MM.1S (cell line): ENCODE data around the gene SYT15B.
"Not testable (repeated sequence)": the region's sequence is repeated elsewhere in the genome, so short reads cannot be mapped to it uniquely, and the experiment has no call there.

Experiments
- DNase-seq: peaks from one replicate; pipeline ENCODE4 v3.0.0-alpha.2; 2015
- H2AFZ ChIP-seq: fragments of 300-600 bp; sonication (generic); 2 replicates; pipeline ENCODE4 v1.6.0; 2016; ENCODE audit warnings: antibody characterized with exemption, low read length
- H3F3A ChIP-seq: fragments of 300-600 bp; sonication (generic); 2 replicates; pipeline ENCODE4 v1.6.1; 2016; ENCODE audit warnings: mild to moderate bottlenecking, antibody characterized with exemption, low read length, moderate library complexity, mixed read lengths; ENCODE audit not compliant: insufficient read depth
- H3K27ac ChIP-seq: fragments of 300-600 bp; sonication (generic); 2 replicates; pipeline ENCODE4 v1.5.1; 2016; ENCODE audit warnings: mild to moderate bottlenecking, low read length
- H3K27me3 ChIP-seq: fragments of 300-600 bp; sonication (generic); replicated peaks from 2 replicates; pipeline ENCODE4 v1.6.0; 2016; ENCODE audit warnings: low read length; ENCODE audit not compliant: insufficient read depth
- H3K36me3 ChIP-seq: fragments of 300-600 bp; sonication (generic); replicated peaks from 2 replicates; pipeline ENCODE4 v1.6.1; 2016; ENCODE audit warnings: mild to moderate bottlenecking, low read length, mixed read lengths; ENCODE audit not compliant: insufficient read depth
- H3K4me1 ChIP-seq: fragments of 300-600 bp; sonication (generic); 2 replicates; pipeline ENCODE4 v1.6.1; 2016; ENCODE audit warnings: low read length, mixed read lengths
- H3K4me2 ChIP-seq: fragments of 300-600 bp; sonication (generic); 2 replicates; pipeline ENCODE4 v1.6.0; 2016; ENCODE audit warnings: low read depth, low read length
- H3K4me3 ChIP-seq: fragments of 300-600 bp; sonication (generic); 2 replicates; pipeline ENCODE4 v1.5.1; 2016; ENCODE audit warnings: low read length, mixed read lengths
- H3K79me2 ChIP-seq: fragments of 300-600 bp; sonication (generic); 2 replicates; pipeline ENCODE4 v1.6.1; 2016; ENCODE audit warnings: mixed run types, low read length, mixed read lengths
- H3K9ac ChIP-seq: fragments of 300-600 bp; sonication (generic); 2 replicates; pipeline ENCODE4 v1.6.1; 2016; ENCODE audit warnings: low read length, mixed read lengths
- H3K9me2 ChIP-seq: fragments of 300-600 bp; sonication (generic); replicated peaks from 2 replicates; pipeline ENCODE4 v1.6.1; 2016; ENCODE audit warnings: mild to moderate bottlenecking, low read length, mixed read lengths; ENCODE audit not compliant: insufficient read depth
- H3K9me3 ChIP-seq: fragments of 300-600 bp; sonication (generic); replicated peaks from 2 replicates; pipeline ENCODE4 v1.6.1; 2016; ENCODE audit warnings: mild to moderate bottlenecking, low read length, mixed read lengths; ENCODE audit not compliant: insufficient read depth
- H4K20me1 ChIP-seq: fragments of 300-600 bp; sonication (generic); 2 replicates; pipeline ENCODE4 v1.6.1; 2016; ENCODE audit warnings: mild to moderate bottlenecking, low read length, moderate library complexity, mixed read lengths; ENCODE audit not compliant: insufficient read depth

The SYT15B gene

DNA sequence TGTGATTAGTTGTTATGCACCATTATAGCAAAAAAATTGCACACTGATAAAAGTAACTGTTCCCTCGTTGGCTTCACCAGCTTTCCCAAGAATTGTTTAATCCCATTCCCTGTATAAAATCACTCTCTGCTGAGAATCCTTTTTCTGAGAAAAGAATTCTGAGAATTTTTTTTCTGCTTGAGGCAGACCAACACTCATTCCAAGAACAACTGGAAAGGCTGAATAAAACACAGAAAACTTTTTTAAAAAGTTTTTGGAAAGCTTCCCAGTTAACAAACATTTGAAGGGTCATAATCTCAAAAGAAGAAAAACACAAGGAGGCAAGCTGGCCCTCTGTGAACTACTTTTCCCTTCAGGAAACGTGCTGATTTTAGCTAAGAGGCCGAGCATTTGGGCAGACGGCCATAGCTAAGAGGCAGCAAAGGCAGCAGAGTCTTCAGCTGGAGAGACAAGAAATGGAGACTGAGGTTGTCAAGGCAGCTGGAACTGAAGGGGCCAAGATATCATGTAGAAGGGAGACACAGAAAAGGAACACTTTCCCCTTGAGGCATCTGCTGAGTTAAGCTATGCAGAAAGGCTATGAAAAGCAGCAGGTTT is 16.5 kb downstream of the SYT15B start:
- not testable (repeated sequence) for H3F3A ChIP-seq, H3K4me2 ChIP-seq, DNase-seq, H3K9ac ChIP-seq, H3K27ac ChIP-seq, H3K27me3 ChIP-seq, H3K79me2 ChIP-seq, H3K4me1 ChIP-seq, H3K36me3 ChIP-seq, H3K9me3 ChIP-seq, H3K9me2 ChIP-seq, H4K20me1 ChIP-seq, H2AFZ ChIP-seq, H3K4me3 ChIP-seq

DNA sequence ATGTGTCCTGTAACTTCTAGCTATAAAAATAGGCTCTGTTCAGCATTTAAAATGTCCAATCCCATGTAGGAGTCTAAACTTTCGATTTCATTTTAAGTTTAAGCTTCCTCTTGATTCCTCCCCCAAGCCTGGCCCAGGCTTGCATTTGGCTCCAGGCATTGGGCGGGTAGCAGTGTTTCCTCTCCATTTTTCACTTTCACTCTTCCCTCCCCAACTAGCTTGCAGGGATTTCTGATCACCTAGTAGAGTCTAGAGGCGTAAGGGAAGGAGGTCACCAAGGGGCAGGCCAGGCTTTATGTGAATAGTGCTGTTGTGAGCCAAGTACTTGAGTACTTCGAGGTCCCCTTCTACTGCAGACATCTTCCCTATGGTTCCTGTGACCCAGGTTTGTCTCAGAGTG is 18.5 kb downstream of the SYT15B start:
- not testable (repeated sequence) for H3K27me3 ChIP-seq, H3K4me1 ChIP-seq, H3K36me3 ChIP-seq, H3F3A ChIP-seq, DNase-seq, H3K79me2 ChIP-seq, H3K4me2 ChIP-seq, H3K9me3 ChIP-seq, H3K9me2 ChIP-seq, H4K20me1 ChIP-seq, H2AFZ ChIP-seq, H3K9ac ChIP-seq, H3K4me3 ChIP-seq, H3K27ac ChIP-seq

DNA sequence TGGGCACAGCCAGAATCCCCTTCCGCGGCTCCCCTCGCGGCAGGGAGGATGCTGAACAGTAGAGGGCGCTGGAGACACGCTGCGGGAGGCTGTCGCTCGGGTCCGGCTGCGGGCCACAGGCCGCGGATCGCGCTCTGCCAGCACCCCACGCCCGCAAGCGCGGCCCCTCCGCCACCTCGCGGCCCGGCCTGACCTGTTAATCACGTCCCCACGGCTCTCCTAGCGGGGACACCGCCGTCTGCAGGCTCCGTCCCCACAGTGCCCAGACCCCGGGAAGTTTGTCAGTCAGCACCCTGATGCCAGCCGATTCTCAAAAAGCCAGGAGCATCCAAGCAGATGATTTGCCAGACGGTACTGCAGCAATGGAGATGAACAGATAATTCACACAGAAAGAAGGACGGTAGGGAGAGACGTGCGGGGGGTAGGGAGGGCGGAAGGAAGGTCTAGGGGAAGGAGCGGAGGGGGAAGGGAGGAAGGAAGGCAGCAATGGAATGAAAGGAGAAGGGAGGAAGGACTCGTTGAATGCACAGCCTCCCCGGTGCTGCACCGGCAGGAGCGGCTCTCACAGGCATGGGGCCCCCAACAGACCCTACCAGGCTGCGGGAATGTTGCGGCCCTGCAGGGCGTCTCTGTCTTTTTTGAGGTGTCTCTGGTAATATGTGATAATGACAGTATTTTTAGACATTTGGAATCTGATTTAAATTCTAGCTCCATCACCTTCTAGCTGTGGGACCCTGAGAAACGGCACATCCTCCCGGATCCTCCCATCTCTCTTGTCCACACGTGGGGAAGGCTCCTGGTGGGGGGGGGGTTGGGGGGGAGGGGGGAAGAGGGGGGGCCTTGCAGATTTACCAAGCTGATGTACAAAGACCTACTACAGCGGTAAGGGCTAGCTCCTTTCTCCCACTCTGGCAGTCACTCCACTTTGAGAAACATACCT is 19.5 kb downstream of the SYT15B start:
- H3K9me2 ChIP-seq, DNase-seq, H3K4me2 ChIP-seq, H3F3A ChIP-seq, H3K9ac ChIP-seq, H3K9me3 ChIP-seq, H3K27ac ChIP-seq, H3K36me3 ChIP-seq, H3K79me2 ChIP-seq, H3K4me1 ChIP-seq, H3K27me3 ChIP-seq, H2AFZ ChIP-seq, H4K20me1 ChIP-seq: not testable (repeated sequence)
- peak overlapping the region; percentile 29; the same call in 1 of the 2 replicates for H3K4me3 ChIP-seq

DNA sequence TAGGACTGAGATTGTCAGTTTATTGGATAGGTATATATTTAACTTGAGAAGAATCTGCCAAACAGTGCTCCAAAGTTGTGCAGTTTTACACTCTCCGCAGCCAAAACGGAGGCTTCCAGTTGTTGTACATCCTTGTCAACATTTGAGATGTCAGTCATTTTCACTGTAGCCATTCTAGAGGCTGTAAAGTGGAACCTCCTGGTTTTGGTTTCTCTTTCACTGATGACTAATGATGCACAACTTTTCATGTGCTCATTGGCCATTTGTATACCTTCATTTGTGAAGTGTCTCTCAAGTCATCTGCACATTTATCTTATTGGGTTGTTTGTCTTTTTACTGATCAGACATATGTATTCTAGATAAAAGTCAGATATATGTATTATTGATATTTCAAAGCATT is 22.5 kb downstream of the SYT15B start:
- H3K9me3 ChIP-seq, H3K27ac ChIP-seq, H3K9ac ChIP-seq, H3K79me2 ChIP-seq, H3F3A ChIP-seq, H4K20me1 ChIP-seq, H3K4me2 ChIP-seq, H3K9me2 ChIP-seq, H3K4me3 ChIP-seq, H3K36me3 ChIP-seq, H3K27me3 ChIP-seq, H2AFZ ChIP-seq, H3K4me1 ChIP-seq, DNase-seq: not testable (repeated sequence)

DNA sequence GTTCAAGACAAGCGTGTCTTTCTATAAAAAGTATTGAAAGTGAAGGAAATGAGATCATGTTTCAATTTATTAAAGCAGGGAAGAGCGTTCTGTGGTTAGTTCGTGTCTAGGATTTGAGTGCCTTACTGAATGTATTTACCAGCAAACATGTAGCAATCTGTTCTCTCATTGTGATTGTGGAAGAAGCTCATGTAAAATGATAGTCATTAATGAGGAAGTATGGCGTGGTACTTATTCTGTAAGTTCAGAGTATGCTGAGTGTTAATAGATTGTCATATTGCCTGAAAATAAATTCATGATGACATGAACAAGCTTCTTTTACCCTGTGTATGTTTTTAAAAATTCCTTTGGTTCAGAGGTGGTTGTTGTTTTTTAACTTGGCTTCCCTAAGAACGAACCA is 32.5 kb downstream of the SYT15B start:
- not testable (repeated sequence) for H3K9ac ChIP-seq, H4K20me1 ChIP-seq, H3K4me3 ChIP-seq, H3K27me3 ChIP-seq, DNase-seq, H3K9me2 ChIP-seq, H3K4me1 ChIP-seq, H3K27ac ChIP-seq, H3K4me2 ChIP-seq, H3K79me2 ChIP-seq, H3K9me3 ChIP-seq, H2AFZ ChIP-seq, H3K36me3 ChIP-seq, H3F3A ChIP-seq

DNA sequence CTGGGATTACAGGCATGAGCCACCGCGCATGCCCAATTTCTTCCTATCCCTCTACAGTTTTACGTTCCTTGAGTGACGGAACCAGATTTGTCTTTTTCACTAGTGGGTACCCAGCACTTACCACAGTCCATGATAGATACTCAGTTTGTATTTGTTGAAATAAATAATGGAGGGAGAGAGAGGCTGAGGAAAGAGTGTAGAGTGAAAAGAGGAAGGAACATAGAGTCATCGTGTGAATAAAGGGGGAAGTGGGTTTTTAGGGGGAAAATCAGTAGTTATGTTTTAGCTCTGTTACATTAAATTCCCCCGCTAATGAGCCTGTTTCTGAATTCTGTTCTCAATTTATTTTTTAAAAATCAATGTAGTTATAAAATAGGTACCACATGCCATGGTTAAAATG is 37.7 kb downstream of the SYT15B start:
- not testable (repeated sequence) for H3K9me2 ChIP-seq, DNase-seq, H3K36me3 ChIP-seq, H3K4me2 ChIP-seq, H3K27me3 ChIP-seq, H3K4me1 ChIP-seq, H3K4me3 ChIP-seq, H3K9me3 ChIP-seq, H3F3A ChIP-seq, H2AFZ ChIP-seq, H3K79me2 ChIP-seq, H3K9ac ChIP-seq, H4K20me1 ChIP-seq, H3K27ac ChIP-seq

DNA sequence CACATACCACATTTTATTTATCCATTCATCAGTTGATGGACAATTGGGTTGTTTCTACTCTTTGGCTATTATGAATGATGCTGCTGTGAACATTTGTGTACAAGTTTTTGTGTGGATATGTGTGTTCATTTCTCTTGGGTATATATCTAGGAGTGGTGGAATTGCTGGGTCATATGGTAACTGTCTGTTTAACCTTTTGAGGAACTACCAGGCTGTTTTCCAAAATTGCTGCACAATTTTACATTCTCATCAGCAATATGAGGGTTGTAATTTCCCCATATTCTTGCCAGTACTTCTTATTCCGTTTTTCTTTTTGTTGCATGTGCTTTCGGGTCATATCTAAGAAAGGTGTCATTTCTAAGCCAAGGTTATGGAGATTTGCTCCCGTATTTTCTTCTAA is 38.3 kb downstream of the SYT15B start:
- not testable (repeated sequence) for H2AFZ ChIP-seq, H3K9me2 ChIP-seq, DNase-seq, H3K27me3 ChIP-seq, H3K9ac ChIP-seq, H3K4me1 ChIP-seq, H3K9me3 ChIP-seq, H3K4me2 ChIP-seq, H3K4me3 ChIP-seq, H3K36me3 ChIP-seq, H3F3A ChIP-seq, H3K27ac ChIP-seq, H4K20me1 ChIP-seq, H3K79me2 ChIP-seq

DNA sequence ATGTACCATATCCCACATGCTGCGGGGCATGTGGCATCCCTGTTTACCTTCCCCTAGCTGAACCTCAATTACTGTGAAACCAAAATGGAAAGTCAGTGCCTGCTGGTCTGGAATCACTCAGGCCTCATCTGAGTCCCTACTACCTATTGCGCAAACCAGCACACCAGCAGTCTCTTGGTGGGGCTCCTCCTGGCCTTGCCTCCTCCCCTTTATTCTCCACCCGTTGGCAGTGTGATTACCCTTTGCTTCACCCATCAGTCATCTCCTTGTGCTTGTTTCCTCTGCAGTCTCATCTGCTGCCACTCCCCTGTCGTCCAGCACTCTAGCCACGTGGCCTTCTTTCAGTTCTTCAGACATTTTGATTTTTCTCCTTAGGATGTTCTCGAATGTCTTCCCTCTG is 39.3 kb downstream of the SYT15B start:
- not testable (repeated sequence) for H2AFZ ChIP-seq, DNase-seq, H3K79me2 ChIP-seq, H4K20me1 ChIP-seq, H3K9ac ChIP-seq, H3K4me2 ChIP-seq, H3K27ac ChIP-seq, H3K36me3 ChIP-seq, H3K4me3 ChIP-seq, H3F3A ChIP-seq, H3K4me1 ChIP-seq, H3K27me3 ChIP-seq, H3K9me2 ChIP-seq, H3K9me3 ChIP-seq
